Small intestine (tissue), 7 donors: Measurements from ENCODE around the gene LRRC14B. TPM values are rescaled to one million over a fixed set of nuclear protein-coding genes. Genes with fewer than 3 reads are reported as not detected.

ENCODE experiments used
- DNase-seq, 2 donors: peaks; one replicate each; pipeline versions ENCODE4 v3.0.0 to v3.0.0-alpha.2; 2013
- FAIRE-seq: peaks from 2 replicates; lab custom pipeline; 2012; peaks lifted over from hg19 to GRCh38; lab: Jason Lieb, UNC
- H3K27ac ChIP-seq, 3 donors: one replicate each; pipeline ENCODE4 v1.5.1; 2013; ENCODE audit warnings: low read length in 2 of 3, mild to moderate bottlenecking in 2 of 3, control low read depth in 1 of 3, inconsistent platforms in 1 of 3, low read depth in 1 of 3, moderate library complexity in 1 of 3
- H3K27me3 ChIP-seq, 3 donors: one replicate each; pipeline ENCODE4 v1.6.1; 2013; ENCODE audit warnings: low read length in 3 of 3, inconsistent platforms in 1 of 3; ENCODE audit not compliant: control insufficient read depth in 3 of 3, insufficient read depth in 3 of 3
- H3K36me3 ChIP-seq, 3 donors: one replicate each; pipeline ENCODE4 v1.6.1; 2013; ENCODE audit warnings: low read length in 3 of 3, inconsistent platforms in 1 of 3, low read depth in 1 of 3, mild to moderate bottlenecking in 1 of 3, moderate library complexity in 1 of 3; ENCODE audit not compliant: control insufficient read depth in 3 of 3, insufficient read depth in 2 of 3
- H3K4me1 ChIP-seq, 3 donors: one replicate each; pipeline ENCODE4 v1.6.1; 2013; ENCODE audit warnings: low read length in 2 of 3, inconsistent platforms in 1 of 3, low read depth in 1 of 3, mild to moderate bottlenecking in 1 of 3, moderate library complexity in 1 of 3; ENCODE audit not compliant: control insufficient read depth in 3 of 3, insufficient read depth in 2 of 3
- H3K4me3 ChIP-seq, 3 donors: one replicate each; pipeline ENCODE4 v1.5.1; 2013; ENCODE audit warnings: low read length in 3 of 3, control low read depth in 1 of 3, inconsistent platforms in 1 of 3, low read depth in 1 of 3, mild to moderate bottlenecking in 1 of 3, moderate library complexity in 1 of 3
- H3K9me3 ChIP-seq, 2 donors: one replicate each; pipeline ENCODE4 v1.6.1; 2013; ENCODE audit warnings: low read depth in 1 of 2, low read length in 1 of 2; ENCODE audit not compliant: control insufficient read depth in 2 of 2, insufficient read depth in 1 of 2
- WGBS, 3 donors: extraction: QIAGEN DNeasy Blood & Tissue Kit; methylation state at CpG; one replicate each; pipeline ENCODE4 v1.1.7; 2013; 5-methylcytosine and 5-hydroxymethylcytosine counted together
- polyA plus RNA-seq, 4 donors: library from polyadenylated mRNA; stranded (reverse) in 3 of 4; unstranded in 1 of 4; fragments of 200-250 nt in 3 of 4; fragments of 120-200 nt in 1 of 4; gene quantifications; one replicate each; pipeline versions ENCODE4 v1.2.1 to v1.2.3, GENCODE V29; 2013
- donor health status: healthy with polysubstance abuse.
- donor health status: control.
- donor health status: control.
- donor health status: Bipolar disorder and iron deficiency.
- donor health status: healthy.

Gene LRRC14B
- polyA plus RNA-seq, 4 donors, result 0.04 to 0.12 TPM; not detected in 2

DNA sequence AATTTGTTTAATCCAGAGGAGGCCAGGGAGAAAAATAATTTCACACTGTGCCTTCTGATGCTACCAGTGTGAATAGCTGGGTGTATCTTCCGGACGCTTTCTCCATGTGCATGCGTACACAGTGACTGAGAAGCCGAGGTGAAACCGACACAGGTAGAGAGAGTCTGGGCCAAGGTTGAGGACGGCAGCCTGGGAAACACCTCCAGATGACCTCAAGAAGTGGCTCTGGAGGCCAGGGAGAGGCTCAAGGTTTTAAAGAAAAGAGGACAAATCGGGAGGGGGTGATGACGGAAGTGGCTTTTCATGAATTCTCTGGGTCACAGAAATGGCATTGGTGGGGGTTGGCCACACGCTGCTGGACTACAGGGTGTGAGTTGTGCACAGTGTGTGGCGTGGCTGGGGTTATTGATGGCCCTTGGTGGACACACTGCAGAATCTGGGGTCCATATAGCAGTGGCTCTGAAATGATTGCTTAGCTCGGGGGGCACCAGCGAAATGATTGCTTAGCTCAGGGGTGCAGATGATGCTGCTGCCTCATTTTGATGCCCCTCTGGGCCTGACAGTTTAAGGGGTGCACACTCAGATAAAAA, 34.1 kb upstream of the LRRC14B start:
- no peak for FAIRE-seq
- Histone ChIP-seq H3K4me1 (no peaks in the 10 kb centered on the region), H3K27me3 (no peaks in the 10 kb centered on the region), H3K27ac (no peak overlapping the region), H3K9me3 (no peaks in the 10 kb centered on the region), H3K4me3 (no peak overlapping the region), H3K36me3 (no peaks in the 10 kb centered on the region)
- no peak for DNase-seq
- WGBS, 3 donors, result 87 to 90% (median 88%) methylated on average over 12 of the region's 12 CpGs

DNA sequence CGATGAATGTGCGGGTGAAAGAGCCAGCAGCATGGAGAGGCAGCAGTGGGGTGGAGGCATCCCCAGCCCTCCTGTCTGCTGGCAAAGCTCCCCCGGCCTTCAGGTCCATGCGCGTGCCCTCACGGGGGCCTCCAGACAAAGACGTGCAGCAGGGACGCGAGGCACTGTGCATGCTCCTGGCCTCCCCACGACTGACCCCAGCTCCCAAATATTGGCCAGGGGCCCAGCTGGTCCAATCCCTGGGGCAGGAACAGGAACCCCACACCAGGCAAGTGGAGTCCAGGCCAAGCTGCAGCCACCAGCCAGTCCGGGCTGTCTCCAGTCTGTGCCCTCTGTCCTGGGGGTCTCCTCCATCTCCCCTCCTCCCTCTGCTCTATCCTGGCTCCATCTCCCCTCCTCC, 33.5 kb upstream of the LRRC14B start:
- Histone ChIP-seq H3K27ac (no peak overlapping the region), H3K9me3 (no peaks in the 10 kb centered on the region), H3K4me3 (no peak overlapping the region), H3K36me3 (no peaks in the 10 kb centered on the region), H3K27me3 (no peaks in the 10 kb centered on the region), H3K4me1 (no peaks in the 10 kb centered on the region)
- no peak for DNase-seq
- 79 to 88% (median 86%) methylated on average over 11 of the region's 11 CpGs for WGBS, 3 donors
- no peak for FAIRE-seq

DNA sequence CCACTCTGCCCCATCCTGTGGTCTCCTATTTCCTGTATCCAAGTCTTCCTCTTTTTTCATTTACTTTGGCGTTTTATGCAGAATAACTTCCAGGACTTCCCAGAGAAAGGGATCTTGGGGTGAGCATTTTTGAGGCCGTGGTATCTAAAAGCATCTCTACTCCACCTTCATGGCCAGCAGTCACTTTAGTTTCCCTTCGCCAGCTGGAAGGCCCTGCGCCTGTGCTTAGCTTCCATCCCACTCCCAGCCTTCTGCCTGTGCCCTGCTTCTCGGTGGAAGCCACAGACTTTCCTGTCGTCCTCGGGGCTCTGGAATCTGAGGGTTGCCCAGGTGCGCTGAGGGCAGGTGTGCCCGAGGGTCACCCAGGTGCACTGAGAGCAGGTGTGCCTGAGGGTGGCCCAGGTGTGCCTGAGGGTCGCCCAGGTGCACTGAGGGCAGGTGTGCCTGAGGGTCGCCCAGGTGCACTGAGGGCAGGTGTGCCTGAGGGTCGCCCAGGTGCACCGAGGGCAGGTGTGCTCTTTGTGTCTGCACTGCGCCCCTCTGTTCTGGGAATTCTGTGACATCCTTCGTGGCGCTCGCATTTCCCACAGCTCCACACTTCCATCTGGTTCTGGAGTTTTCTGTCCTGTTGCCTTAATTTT, 32.4 kb upstream of the LRRC14B start:
- DNase-seq (no peak), FAIRE-seq (no peak)
- 62 to 75% (median 71%) methylated on average over 16 to 17 of the region's 17 CpGs for WGBS, 3 donors
- Histone ChIP-seq H3K9me3 (no peaks in the 10 kb centered on the region), H3K27ac (no peak overlapping the region), H3K4me1 (no peaks in the 10 kb centered on the region), H3K4me3 (no peak overlapping the region), H3K27me3 (no peaks in the 10 kb centered on the region), H3K36me3 (no peaks in the 10 kb centered on the region)

DNA sequence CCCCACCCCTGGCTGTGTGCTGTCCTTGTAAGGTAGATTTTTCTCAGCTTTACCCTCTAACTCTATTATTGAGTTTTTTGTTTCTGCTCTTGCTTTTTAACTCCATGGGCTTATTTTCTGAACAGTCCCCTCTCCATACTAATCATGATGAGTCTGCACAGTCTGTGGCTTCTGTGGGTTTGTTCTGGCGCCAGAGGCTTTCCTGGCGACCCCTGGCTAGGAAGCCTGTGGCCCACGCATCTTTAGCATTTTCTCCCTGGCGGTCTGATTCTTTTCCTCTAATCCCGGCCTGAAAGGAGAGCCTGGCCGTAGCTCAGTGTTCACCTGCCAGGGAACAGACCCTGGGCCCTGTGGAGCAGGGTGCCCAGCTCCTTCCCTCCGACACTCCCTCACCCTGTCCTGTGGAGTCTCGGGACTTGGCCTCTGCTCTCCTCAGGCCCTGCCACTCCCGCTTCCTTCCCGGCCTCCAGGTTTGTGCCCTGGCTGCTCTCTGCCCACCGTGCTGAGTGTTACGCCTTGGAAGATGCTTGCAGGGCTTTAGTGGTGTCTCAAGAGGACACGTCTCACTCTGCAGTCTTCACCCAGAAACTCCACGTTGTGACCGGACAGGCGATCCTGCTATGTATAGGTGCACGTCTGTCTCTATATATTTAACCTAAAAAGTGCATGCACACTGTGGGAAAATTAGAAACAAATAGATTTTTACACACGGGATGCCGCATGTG, 31.7 kb upstream of the LRRC14B start:
- 69 to 74% (median 69%) methylated on average over 19 of the region's 19 CpGs for WGBS, 3 donors
- Histone ChIP-seq H3K27me3 (no peaks in the 10 kb centered on the region), H3K9me3 (no peaks in the 10 kb centered on the region), H3K36me3 (no peaks in the 10 kb centered on the region), H3K4me3 (no peak overlapping the region), H3K27ac (no peak overlapping the region), H3K4me1 (no peaks in the 10 kb centered on the region)
- DNase-seq (no peak), FAIRE-seq (no peak)

DNA sequence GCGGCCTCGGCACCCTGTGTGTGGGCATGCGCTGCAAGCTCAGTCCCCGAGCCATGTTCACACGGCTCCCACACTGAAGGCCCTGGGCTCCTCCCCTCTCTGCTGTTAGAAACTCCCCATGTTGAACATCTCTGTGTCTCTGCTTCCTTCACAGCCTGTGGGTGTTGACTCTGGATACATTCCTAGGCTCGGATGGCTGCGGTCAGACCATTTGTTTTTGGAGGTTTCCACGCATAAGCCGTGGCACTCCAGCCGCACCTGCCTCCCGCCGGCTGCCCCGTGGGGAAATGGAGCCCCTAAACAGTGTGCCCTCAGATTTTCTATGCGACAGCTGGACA, 31.2 kb upstream of the LRRC14B start:
- Histone ChIP-seq H3K4me1 (no peaks in the 10 kb centered on the region), H3K27ac (no peak overlapping the region), H3K4me3 (no peak overlapping the region), H3K9me3 (no peaks in the 10 kb centered on the region), H3K36me3 (no peaks in the 10 kb centered on the region), H3K27me3 (no peaks in the 10 kb centered on the region)
- DNase-seq (no peak), FAIRE-seq (no peak)
- WGBS, 3 donors, result 81 to 86% (median 85%) methylated on average over 14 of the region's 14 CpGs

DNA sequence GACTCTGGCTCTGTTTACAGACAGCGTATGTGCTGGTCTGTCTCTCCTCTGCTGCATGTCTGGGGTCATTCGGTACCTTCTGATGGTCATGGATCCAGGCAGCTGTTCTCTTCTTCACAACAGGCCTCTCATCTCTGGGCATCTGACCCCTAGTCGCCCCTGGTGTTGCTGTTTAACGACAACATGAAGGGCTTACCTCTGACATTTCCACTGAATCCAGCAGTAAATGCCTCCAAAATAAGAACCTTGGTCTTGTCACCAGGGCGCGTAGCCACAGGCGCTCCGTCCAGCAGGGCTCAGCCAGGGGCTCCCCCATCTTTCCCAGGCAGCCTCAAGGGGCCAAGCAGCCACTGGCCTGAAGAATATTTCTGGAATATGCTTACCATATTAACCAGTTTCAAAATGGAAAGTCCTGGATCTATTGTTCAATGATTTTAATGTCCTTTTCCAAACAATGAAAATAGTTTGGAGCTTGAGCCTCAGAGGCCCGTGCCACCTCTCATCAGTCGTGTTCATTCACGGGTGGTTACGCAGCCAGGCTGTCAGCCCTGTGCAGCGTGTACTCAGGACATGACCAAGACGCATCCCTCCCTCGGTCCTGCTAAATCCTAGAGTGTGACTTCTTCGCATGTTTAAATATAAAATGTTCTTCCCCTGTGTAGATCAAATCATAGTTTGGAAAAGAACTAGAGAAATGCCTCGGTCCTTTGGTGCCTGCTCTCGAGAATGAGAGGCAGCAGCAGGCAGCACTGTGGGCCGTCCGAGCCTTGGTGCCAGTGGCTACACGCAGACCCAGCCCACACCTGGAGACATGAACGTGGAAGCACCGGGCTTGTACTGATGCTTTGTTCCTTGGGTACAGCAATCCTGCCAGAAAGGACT, 30.1 kb upstream of the LRRC14B start:
- FAIRE-seq (no peak), DNase-seq (no peak)
- H3K27ac ChIP-seq, result no peak overlapping the region

DNA sequence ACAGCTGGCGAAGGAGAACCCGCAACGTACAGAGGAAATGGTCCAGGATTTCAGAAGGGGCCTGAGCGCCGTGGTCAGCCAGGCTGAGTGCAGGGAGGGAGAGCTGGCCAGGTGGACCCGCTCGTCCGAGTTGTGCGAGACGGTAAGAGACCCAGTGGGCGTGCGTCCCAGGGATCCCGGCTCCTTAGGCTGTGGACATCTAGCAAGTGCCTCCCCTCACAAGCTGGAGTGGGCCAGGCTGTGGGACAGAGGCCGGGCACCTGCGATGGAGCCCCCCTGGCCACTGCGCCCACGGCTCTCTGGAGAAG, 29.5 kb upstream of the LRRC14B start:
- no peaks in the 10 kb centered on the region for H3K9me3 ChIP-seq
- H3K4me3 ChIP-seq, result no peak overlapping the region
- WGBS, 3 donors, result 92 to 94% (median 93%) methylated on average over 17 of the region's 17 CpGs
- DNase-seq (no peak), FAIRE-seq (no peak)
- H3K36me3 ChIP-seq, result no peaks in the 10 kb centered on the region
- no peaks in the 10 kb centered on the region for H3K4me1 ChIP-seq
- no peaks in the 10 kb centered on the region for H3K27me3 ChIP-seq
- no peak overlapping the region for H3K27ac ChIP-seq

More for the DNA sequence above, 30.1 kb upstream of the LRRC14B start:
- H3K4me3 ChIP-seq, result no peak overlapping the region
- no peaks in the 10 kb centered on the region for H3K4me1 ChIP-seq
- WGBS, 3 donors, result 86 to 89% (median 86%) methylated on average over 23 of the region's 23 CpGs
- no peaks in the 10 kb centered on the region for H3K27me3 ChIP-seq
- H3K9me3 ChIP-seq, result no peaks in the 10 kb centered on the region
- no peaks in the 10 kb centered on the region for H3K36me3 ChIP-seq

DNA sequence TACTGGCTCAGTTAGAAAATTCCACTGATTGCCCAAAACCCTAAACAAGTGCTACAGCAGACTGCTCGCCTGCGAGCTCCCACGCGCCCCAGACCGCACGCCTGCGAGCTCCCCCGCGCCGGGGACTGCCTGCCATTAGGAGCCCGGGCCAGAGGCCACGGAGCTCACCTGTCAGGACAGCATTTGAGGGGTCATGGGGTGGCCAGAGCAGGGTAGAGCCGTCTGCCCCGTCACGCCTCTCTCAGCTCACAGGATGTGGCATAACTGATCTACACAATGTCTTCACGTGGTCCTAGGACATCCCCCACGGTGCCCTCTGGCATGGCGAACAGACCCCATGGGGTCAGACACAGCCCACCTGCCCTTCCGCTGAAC, 29.1 kb upstream of the LRRC14B start:
- no peak for FAIRE-seq
- Histone ChIP-seq H3K4me3 (no peak overlapping the region), H3K27ac (no peak overlapping the region), H3K36me3 (no peaks in the 10 kb centered on the region), H3K9me3 (no peaks in the 10 kb centered on the region), H3K4me1 (no peaks in the 10 kb centered on the region), H3K27me3 (no peaks in the 10 kb centered on the region)
- WGBS, 3 donors, result 87 to 88% (median 87%) methylated on average over 19 of the region's 19 CpGs
- DNase-seq, result no peak
